ENCODE data around the gene MAPT.

DNA sequence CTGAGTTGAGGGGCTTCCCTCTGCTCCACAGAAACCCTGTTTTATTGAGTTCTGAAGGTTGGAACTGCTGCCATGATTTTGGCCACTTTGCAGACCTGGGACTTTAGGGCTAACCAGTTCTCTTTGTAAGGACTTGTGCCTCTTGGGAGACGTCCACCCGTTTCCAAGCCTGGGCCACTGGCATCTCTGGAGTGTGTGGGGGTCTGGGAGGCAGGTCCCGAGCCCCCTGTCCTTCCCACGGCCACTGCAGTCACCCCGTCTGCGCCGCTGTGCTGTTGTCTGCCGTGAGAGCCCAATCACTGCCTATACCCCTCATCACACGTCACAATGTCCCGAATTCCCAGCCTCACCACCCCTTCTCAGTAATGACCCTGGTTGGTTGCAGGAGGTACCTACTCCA lies 130.7 kb downstream of the MAPT start:
- TF ChIP-seq ZNF234 (CRISPR knock-in tag; conservative IDR thresholded peaks at IDR 0.05) = no peak
- TF ChIP-seq POLR2A (IDR thresholded peaks at IDR 0.05; ENCODE audit: insufficient read depth in 1 of 2, low read depth in 2 of 2, low read length in 2 of 2) = no peak
- no peak for TF ChIP-seq ASH2L (IDR thresholded peaks at IDR 0.05; ENCODE audit: insufficient read length, low read depth, low read length)
- no peak for TF ChIP-seq CREM (IDR thresholded peaks at IDR 0.05)
- TF ChIP-seq CREM (CRISPR knock-in tag; IDR thresholded peaks at IDR 0.05) = no peak
- TF ChIP-seq PRPF4 (IDR thresholded peaks at IDR 0.05; ENCODE audit: low read depth, low read length, poor library complexity, severe bottlenecking) = no peak
- TF ChIP-seq TBL1XR1 (IDR thresholded peaks at IDR 0.05; ENCODE audit: borderline replicate concordance, low read length, partially characterized antibody) = no peak
- TF ChIP-seq RAD21 (CRISPR knock-in tag; IDR thresholded peaks at IDR 0.05) = no peak
- TF ChIP-seq, protein P1, sequence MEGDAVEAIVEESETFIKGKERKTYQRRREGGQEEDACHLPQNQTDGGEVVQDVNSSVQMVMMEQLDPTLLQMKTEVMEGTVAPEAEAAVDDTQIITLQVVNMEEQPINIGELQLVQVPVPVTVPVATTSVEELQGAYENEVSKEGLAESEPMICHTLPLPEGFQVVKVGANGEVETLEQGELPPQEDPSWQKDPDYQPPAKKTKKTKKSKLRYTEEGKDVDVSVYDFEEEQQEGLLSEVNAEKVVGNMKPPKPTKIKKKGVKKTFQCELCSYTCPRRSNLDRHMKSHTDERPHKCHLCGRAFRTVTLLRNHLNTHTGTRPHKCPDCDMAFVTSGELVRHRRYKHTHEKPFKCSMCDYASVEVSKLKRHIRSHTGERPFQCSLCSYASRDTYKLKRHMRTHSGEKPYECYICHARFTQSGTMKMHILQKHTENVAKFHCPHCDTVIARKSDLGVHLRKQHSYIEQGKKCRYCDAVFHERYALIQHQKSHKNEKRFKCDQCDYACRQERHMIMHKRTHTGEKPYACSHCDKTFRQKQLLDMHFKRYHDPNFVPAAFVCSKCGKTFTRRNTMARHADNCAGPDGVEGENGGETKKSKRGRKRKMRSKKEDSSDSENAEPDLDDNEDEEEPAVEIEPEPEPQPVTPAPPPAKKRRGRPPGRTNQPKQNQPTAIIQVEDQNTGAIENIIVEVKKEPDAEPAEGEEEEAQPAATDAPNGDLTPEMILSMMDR (CRISPR knock-in tag; IDR thresholded peaks at IDR 0.05) = no peak
- TF ChIP-seq JUND (CRISPR knock-in tag; IDR thresholded peaks at IDR 0.05) = no peak

Measured in HepG2 (cell line).